Activated CD4-positive, alpha-beta T cell treated with anti-CD3 and anti-CD28 coated beads, Interleukin-2, amount 50 U/mL, for 1 hour (primary cell): ENCODE results near the gene CCR7.

Experiments used
- DNase-seq: peaks from one replicate; pipeline ENCODE4 v3.0.0-alpha.2; 2020

The CCR7 gene

DNA sequence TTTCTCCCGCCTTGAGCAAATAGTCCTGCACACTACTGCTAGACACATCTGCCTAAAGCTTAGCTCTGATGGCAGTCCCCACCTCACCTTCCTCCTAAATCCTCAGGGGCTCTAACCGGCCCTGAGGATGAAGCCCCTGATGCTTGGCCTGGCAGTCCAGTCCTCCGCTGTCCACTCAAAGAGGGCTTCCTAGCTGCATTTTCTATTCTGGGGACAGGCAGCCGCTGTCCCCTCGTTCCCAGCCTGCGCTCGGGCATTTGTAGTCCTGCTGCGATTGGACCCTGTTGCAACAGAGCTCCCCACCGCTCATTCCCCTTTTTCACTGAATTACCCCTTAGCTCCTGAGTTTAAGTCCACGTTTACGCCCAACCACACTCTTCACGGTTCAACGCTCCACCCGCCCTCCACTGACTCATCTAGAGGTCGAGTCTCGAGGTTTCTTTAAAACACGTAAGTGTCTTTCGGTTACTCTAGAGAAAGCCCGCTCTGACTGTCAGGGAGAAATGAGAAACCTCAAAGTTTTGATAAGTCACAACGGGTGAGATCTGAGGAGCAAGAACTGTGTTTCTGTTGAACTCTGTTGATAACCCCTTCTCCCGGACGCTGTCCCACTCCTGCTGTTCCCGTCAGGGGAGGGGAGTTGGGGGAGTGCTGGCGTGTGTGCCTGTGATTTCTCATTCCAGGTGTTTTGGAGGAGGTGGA is 4.5 kb downstream of the CCR7 start:
- DNase-seq = peak; percentile 74

DNA sequence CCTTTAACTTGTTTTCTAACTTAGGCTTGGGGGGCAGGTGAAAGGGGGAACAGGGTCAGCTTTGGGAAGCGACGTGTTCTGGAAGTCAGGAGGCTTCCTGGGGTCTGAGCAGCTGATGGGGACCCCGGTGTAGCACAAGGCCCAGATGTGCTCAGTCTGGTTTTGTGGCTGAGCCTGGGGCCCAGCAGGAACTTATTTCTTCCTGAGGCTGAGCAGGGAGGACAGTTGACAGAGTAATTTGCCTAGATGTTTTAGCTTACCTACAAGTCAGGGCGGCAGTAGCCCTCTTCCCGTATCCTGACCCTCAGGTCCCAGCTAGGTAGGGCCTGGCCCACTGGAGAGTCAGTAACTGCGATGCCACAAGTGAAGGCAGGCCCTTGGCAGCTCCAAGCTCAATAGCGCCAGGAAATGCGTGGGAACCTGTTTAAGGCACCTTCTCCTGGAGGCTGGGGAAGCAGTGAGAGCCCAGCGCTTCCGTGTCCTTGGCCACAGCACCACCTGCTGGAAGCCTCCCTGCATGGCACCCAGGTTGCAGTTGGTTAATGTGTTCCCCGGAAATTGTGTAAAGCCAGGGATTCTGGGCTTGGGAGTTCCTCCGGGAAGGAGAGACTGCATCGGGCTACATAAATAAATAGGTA is 5.2 kb downstream of the CCR7 start:
- DNase-seq = peak; percentile 84

DNA sequence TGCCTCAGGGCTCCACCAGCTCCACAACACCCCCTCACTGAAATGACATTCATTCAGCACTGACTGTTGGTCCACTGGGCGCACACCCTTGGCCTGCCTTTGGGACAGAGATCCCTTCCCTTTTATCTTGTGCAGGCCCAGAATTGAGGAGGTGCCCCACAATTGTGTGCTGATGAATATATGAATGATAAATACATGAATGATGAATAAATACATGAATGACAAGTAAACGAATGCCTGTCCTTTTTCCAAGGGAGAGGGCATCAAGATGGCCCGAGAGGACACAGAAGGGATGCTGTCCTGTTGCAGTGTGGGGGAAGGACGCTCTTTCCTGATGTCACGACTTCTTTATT is 5.7 kb downstream of the CCR7 start:
- DNase-seq = no peak

DNA sequence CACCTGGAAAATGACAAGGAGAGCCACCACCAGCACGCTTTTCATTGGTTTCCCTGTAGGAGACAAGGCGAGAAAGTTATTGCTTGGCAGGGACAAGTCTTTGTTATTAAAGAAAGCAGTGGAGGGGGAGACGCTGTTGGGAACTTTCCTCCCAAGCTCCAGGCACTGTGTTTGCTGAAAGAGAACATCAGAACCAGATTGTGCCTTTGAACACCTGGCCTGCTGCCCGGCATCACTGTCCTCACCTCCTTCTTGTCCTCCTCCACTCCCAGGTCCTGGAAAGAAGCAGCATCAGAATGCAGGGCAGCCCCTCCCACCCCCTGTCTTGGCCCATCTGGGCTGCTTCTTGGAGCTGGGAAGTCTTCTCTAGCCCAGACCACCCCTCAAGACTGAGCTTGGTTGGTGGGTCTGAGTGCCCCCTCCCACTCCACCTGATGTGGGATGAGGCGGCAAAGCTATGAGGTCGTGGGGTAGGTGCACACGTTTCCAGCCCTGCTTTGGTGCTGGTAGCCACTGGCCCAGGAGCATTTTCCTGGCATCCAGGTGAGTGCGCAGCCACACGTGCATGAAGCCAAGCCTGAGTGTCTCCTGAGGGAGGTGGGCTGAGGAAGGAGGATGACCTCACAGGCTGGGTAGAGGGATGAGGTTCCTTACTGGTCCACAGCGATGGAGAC is 6.2 kb downstream of the CCR7 start:
- no peak for DNase-seq

DNA sequence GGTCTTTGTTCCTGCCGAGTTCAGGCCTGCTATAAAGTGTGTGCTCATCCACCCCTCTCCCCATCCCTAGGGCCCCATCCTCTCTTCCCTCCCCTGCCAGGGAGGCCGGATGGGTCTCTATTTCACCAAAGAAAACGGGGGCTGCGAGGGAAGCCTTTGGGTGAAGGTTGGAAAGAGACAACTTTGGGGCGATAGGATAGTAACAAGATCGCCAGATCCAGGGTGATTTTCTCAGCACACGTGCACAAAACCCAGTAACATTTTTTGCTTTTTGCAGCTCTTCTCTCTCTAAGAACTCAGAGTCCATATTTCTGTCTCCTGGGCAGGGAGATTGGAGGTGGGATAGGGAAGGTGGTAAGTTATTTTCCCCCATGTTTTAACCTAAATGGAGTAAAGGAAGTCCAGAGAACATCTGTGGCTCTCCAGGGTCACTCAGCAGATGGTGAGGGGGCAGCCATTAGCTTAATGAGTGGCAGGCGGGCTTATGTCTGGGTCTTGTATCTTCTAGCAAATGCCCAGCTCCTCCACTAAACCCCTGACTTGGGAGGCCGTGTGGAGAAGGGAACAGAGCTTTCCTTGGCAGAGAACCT is 6.9 kb downstream of the CCR7 start:
- no peak for DNase-seq

DNA sequence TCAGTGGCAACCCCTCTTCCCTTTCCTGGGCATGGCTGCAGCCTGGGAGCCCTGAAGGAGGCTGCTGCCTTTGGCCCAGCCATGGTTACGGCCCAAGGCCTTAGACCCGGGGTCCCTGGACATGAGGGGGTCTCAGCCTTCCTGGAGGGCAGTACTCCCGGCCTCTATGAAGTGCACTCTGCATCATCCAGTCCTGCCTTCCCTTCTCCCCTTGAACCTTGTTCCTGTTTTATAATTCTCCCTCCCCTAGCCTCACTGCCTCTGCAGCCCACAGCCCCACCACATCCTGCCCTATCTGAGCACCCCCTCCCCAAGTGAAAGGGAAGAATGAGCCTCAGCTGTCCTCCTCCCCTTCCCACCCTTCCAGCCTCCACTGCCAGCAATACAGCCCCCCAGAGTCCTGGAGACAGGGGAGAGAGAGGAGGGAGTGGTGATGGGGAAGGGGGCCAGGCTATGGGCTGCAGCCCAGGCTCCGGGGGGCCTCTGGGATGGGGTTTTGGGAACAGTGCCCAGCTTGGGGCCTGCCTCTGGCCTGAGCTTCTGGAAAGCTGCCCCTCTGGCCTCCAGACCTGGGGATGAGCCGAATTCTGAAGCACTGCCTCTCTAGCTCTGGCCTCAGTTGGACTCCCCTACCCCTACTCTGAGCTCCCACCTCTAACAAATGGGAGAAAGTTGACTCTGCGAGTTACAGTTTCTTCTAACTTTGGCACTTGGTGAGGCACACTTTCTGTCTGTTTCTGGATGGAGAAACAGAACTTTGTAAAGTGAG is 7.6 kb downstream of the CCR7 start:
- no peak for DNase-seq

DNA sequence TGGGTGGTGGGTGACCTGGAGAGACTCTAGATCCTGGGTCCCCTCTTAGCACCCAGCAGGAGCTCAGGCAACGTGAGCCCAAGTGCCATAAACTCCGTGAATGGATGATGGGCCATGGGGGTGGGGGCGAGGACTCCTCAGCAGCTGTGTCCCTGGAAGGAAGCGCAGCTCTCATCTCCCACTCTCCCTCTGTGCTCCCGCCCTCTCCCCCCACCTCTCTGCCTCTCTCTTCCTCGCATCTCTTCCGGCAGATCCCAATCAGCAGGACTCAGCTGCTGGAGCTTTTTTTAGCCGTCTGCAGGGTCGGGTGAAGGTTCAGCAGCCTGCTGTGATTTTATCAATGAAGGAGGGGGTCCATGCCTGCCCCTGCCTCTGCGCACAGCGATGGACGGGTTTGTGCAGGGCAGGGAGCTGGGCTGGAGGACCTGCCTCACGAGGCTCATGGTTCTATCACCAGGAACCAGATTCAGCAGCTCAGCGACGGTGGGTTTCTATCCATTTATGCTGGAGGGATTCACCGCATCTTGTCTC is 8.3 kb downstream of the CCR7 start:
- no peak for DNase-seq

DNA sequence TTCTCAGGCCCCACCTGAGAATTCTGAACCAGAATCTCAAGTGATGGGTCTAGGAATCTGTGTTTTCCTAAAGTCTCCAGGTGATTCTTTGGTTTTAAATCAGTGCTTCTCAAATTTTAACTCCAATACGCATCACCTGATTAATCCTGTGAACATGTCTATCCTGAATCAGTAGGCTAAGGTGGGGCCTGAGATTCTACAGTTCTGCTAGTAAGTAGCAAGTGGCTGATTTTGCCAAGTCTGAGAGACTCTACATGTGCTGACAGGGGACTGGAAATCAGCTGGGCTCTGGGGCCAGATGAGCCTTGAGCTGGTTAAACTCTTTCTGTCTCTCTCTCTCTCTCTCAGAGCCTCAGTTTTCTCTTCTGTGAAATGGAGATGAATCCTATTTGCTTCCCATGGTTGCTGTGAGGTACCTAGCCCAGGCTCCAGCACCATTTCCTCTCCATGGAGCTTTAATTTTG is 9.0 kb downstream of the CCR7 start:
- no peak for DNase-seq

DNA sequence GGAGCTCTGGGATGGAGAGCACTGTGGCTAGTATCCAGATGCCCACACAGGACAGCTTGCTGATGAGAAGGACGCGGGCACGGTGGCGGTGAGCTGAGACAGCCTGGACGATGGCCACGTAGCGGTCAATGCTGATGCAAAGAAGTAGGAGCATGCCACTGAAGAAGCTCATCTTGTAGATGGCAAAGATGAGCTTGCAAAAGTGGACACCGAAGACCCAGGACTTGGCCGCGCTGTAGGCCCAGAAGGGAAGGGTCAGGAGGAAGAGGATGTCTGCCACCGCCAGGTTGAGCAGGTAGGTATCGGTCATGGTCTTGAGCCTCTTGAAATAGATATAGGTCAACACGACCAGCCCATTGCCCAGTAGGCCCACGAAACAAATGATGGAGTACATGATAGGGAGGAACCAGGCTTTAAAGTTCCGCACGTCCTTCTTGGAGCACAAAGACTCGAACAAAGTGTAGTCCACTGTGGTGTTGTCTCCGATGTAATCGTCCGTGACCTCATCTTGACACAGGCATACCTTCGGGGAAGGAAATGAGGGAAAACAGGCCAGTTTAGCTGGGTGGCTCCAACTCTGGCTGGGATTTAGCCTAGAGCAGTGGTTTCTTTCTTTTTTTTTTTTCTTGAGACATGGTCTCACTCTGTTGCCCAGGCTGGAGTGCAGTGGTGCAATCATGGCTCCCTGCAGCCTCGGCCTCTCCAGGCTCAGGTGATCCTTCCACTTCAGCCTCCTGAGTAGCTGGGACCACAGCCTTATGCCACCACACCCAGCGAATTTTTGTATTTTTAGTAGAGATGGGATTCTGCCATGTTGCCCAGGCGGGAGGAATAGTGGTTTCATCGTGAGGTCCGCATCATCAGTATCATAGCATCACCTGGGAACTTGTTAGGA is 9.7 kb downstream of the CCR7 start:
- no peak for DNase-seq

DNA sequence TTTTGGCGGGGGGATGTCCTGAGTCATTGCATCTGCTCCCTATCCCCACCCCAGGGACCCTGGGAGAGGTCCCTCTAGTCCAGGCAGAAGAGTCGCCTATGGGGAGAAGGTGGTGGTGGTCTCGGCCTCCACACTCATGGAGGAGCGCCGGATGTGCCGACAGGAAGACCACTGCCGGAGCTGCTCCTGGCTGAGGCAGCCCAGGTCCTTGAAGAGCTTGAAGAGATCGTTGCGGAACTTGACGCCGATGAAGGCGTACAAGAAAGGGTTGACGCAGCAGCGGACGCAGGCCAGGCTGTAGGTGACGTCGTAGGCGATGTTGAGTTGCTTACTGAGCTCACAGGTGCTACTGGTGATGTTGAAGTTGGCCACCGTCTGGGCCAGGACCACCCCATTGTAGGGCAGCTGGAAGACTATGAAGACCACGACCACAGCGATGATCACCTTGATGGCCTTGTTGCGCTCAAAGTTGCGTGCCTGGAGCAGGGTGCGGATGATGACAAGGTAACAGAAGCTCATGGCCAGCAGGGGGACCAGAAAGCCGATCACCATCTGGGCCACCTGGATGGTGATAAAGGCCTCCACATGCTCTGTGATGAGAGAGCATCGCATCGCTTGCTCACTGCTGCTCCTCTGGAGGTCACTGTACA is 10.5 kb downstream of the CCR7 start:
- DNase-seq = peak; percentile 31

DNA sequence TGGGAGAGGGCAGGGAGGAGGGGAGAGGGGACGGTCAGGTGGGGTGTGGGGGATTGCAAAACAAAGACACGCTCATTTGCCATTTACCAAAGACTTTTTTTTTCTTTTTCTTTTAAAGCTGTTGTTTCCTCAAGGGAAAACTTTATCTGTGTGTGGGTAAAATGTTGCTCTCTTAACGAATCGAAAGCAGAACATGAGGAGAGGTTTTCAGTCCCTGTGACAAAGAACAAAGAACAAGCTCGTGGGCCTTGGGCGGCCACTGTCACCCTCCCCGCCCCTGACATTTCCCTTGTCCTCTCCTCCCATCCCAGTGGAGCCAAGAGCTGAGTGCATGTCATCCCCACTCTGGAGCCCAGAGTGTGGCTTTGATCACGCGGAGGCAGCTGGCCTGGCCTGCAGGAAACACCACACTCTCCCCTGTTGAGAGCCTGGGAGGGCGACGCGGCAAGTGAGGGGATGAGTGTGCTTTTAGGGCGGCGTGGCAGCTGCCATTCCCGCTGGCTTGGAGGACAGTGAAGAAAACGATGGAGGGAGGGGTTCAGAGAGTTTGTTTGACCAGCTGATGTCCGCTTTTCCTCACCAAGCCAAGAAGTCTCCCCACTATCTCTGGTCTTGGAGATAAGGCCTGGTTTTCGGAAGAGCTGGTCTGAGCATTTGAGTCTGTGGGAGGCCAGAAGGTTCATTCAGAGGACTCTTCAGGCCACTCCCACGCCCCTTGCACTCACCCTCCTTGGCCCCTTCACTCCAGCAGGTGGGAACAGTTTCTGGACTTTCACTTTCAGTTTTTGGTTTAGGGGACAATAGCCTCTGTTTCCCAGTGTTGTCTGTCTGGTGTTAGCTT is 11.4 kb downstream of the CCR7 start:
- no peak for DNase-seq

DNA sequence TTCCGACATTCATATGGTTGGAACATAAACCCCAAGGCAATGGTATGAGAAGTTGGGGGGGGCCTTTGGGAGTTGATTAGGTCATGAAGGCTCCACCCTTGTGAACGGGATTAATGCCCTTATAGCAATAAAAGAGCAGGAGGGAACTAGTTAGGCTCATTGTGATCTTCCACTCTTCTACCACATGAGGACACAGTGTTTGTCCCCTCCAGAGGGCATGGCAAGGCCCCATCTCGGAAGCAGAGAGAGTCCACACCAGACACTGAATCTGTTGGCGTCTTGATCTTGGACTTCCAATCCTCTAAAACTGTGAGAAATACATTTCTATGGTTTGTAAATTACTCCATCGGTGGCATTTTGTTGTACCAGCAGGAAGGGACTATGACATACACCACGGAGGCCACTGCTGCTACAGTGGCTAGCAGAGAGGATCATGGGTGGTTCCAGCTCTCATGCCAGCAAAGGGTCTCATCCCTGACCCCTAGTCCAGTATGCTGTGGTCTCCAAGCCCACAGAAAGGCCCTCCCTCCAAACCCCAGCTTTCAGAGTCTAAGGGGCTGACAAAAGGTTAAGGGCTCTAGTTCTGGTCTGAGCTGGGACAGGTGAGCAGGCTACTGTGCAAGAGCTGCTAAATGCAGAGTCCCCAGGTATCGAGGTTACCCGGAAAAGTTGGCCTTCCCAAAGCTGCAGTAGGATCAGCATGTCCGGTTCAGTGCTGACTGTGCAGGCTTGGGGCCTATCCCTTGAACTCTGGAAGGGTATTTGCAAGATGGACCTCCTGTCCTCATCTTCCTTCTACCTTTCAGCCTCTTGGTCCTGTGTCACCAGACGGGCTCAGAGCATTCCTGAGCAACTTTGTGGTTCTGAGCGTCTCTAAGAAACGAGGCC is 12.2 kb downstream of the CCR7 start:
- peak; percentile 23 for DNase-seq

DNA sequence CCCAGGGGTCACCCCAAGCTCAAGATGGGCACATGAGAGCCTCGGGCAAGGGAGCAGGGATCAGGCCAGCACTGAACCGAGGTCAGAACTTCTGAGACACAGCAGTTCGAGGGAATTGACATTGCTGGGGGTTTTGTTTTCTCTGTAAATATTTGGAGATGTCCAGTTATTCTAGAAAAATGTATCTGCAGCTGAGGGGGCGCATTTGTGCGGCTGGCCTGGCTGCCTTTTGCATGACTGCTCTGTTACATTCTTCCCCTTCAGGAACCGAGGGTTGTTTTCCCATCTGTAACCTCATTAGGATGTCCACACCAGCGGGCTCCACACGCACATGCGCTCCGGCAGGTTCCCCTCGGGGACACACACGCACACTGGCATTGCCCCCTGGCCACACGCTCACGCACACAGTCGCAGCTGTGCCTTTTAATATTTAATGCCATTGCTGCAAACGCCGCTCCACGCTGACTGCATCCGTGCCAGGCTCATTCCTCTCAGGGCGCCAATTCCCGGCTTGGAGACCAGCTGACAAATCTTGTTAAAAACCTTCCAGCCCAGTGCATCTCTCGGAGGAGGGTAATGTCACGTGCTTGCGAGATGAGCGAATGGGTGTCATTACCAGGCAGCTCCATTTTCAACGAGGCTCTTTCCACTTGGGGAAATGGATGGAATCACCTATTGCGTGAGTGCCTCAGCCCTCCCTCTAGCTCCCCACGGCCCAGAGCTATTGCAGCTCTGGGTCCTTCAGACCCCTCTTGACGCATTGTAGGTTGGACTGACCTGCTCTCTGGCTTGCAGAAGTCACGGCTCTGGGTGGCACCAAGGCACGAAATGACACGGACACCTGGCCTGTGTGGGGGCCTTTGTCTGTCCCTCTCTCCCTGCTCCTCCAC is 13.1 kb downstream of the CCR7 start:
- peak; percentile 42 for DNase-seq

DNA sequence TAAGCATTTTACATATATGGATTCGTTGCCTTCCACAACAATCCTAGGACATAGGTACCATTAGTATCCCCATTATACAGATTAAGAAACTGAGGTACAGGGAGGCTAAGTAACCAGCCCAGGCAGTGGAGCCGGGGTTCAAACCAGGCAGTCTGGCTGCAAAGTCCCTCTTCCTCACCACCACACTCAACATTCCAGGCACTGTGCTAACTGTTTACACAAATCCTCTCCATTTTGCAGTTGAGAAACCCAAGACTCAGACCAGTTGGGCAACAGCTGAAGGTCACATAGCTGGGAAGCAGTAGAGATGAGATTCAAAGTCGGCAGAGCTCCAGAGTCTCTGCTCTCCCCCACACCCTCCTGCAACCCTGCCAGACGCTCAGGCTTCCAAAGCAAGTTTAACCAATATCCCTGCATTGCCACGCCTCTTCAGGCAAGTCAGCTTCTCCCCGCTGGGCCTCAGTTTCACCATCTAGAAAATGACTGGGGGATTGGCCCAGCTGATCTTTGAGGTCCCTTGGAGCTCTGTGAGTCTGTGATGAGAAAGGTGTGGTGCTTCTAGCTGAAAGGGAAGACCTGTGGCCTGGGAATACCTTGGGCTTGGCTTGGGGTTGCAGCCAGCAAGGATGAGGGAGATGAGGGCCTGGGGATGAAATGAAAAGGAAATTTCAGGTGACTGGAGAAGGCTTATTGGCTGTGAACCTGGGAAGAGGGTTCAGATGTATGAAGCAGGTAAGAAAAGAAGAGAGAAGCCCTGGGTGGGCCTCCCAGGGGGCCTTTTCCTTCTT is 14.0 kb downstream of the CCR7 start:
- peak; percentile 27 for DNase-seq

DNA sequence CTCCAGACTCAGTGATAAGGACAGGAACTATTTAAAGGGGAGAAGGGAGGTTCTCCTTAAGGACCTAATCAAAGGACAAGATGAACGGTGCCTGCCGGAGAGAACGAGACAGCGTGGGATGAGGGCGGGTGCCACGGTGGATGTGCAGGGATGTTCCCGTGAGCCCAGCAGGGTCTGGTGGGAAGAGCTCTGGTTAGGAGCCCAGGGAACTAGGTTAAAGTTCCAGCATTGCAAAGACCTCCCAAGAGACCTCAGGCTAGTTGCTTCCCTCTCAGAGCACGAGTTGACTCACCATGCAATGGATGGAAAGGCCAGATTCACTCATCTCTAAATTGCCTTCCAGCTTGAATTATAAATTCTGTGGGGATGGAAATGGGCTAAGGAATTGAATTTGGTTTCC is 14.7 kb downstream of the CCR7 start:
- no peak for DNase-seq

DNA sequence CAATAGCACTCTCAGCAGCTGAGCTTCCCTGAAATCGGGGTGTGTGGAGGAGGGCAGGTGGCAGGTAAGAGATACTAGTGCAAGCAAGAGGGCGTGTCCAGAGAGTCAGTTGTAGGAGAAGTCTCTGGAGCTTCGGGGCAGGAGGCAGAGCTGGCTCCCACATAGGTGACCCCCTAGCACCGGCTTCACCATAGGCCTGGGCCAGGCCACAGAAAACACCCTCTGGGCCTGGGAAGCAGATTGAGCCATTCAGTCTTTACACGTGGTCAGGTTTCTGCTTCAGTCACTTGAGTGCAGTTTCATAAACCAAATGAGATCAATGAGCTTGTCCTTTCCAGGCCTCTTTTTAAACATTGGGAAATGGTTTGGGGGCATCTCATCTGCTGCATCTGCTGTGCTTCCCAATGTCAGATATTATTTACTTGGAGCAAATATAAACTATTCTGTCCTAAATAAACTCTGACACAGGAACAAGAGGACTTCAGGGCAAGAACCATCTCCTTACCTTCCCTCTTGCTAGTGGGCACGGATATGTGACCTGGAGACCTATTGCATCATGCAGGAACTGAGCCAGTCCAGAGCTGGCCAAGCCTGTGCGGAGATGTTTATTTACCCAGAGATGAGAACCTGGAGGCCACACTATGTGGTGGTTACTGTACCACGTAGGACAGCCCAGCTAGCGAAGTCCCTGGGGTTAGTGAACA is 16.1 kb downstream of the CCR7 start:
- DNase-seq = no peak
